ENCODE measurements around the gene STAB2. TPM values are rescaled to one million over a fixed set of nuclear protein-coding genes. Genes with fewer than 3 reads are reported as not detected.

Gene STAB2, protein sequence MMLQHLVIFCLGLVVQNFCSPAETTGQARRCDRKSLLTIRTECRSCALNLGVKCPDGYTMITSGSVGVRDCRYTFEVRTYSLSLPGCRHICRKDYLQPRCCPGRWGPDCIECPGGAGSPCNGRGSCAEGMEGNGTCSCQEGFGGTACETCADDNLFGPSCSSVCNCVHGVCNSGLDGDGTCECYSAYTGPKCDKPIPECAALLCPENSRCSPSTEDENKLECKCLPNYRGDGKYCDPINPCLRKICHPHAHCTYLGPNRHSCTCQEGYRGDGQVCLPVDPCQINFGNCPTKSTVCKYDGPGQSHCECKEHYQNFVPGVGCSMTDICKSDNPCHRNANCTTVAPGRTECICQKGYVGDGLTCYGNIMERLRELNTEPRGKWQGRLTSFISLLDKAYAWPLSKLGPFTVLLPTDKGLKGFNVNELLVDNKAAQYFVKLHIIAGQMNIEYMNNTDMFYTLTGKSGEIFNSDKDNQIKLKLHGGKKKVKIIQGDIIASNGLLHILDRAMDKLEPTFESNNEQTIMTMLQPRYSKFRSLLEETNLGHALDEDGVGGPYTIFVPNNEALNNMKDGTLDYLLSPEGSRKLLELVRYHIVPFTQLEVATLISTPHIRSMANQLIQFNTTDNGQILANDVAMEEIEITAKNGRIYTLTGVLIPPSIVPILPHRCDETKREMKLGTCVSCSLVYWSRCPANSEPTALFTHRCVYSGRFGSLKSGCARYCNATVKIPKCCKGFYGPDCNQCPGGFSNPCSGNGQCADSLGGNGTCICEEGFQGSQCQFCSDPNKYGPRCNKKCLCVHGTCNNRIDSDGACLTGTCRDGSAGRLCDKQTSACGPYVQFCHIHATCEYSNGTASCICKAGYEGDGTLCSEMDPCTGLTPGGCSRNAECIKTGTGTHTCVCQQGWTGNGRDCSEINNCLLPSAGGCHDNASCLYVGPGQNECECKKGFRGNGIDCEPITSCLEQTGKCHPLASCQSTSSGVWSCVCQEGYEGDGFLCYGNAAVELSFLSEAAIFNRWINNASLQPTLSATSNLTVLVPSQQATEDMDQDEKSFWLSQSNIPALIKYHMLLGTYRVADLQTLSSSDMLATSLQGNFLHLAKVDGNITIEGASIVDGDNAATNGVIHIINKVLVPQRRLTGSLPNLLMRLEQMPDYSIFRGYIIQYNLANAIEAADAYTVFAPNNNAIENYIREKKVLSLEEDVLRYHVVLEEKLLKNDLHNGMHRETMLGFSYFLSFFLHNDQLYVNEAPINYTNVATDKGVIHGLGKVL (N-terminal part only)
- 1.9 TPM for polyA plus RNA-seq (ENCODE audit: insufficient read length)
- long read RNA-seq, donor 1 = 0 reads
- long read RNA-seq, donor 2 = 0 reads
- long read RNA-seq, donor 3 = 0 reads
- long read RNA-seq, donor 4 = 0 reads
- long read RNA-seq, donor 5 = 0 reads
- long read RNA-seq, donor 6 = 0 reads
- long read RNA-seq, donor 7 = 0 reads
- long read RNA-seq, donor 8 = 0 reads

DNA sequence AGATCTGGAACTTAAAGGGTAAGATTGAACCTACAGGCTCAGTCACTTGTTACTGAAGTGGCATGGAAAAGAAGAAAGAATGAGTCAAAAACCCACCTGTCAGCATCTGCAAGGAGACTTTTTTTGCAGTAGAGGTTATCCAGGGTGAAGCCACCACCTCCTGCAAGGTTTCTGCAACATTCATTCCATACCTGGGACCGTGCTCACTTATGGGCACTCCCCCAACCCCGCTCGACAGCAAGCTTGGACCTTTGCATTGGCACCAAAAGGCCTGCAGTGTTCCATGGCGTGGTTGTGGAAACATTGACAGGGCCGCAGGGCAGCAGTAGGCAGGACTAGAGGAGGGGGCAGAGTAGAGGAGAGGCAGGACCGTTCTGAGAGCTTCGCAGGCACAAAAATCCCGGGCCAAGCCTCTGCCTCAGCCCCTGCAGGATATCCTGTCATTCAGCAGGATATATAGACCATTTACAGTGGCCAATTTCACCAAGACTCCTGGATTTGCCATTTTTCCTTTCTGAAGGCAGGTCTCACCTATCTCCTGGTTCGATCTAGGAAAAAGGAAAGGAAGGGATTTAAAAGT is at the start of gene STAB2:
TSS of gene STAB2 (plus strand) at position 483 of the 580 bp plus-strand sequence. CDS start 204 bp downstream, outside the sequence.
- no peak for DNase-seq

DNA sequence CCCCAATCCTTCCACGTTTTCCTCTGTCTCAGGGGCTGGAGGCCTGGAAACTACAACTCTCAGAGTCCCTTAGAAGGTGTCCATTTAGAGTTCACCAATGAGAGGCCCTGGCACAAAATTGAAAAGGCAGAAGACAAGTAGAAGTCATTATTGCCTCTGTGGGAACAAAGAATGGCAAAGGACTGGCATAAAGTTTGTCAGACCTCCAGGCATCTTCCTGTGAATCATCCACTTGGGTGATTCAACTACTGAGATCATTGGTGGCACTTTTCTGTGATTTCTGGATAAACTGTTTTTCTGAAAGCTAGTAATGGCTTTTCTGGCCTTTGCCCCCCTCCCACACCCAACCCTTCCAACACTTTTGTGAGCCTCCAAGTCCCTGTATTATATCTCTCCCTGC is 48.7 kb upstream of the STAB2 start:
- DNase-seq = no peak

DNA sequence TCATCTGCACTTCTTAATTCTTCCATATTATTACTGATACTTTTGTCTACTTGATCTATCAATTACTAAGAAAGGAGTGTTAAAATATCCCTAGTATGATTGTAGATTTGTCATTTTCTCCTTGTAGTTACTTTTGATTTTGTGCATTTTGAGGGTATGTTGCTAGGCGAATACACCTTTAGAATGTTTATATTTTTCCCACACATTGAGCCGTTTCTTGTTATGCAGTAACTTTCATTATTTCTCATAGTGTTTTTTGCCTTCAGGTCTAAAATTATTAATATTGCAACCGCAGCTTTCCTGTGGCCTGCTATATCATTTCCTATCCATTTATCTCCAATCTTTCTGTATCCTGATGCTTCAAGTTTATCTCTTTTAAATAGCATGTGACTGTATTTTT is 46.8 kb upstream of the STAB2 start:
- DNase-seq = no peak

DNA sequence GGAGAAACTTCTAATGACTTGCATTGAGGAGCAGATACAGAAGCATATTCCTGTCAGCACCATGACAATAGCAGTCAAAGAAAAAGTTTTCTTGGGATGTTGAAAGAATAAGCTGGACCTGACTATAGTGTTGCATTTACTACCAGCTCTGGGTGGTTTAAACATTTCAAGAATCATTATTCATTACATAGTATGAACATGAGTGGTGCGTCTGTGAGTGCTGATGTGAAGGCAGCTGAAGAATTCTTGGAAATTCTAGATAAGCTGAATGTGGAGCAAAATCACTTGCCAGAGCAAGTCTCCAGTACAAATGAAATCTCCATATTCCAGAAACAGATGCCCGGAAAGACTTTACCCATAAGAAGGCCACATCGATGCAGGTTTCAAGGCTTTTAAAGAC is 45.0 kb upstream of the STAB2 start:
- DNase-seq = no peak

DNA sequence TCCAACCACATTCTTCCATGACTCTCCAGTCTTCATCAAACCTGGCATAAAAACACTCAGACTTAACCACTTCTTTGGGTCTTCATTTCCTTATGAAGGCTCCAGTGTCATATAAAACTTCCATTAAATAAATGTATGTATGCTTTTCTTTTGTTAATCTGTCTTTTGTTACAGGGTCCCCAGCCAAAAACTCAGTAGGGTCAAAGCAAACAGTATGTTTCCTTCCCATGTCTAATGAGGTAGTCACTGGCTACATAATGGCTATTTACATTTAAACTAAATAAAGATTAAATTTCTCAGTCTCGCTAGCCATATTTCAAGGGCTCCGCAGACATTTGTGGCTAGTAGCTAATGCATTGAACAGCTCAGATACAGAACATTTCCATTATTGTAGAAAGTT is 40.1 kb upstream of the STAB2 start:
- DNase-seq = no peak

DNA sequence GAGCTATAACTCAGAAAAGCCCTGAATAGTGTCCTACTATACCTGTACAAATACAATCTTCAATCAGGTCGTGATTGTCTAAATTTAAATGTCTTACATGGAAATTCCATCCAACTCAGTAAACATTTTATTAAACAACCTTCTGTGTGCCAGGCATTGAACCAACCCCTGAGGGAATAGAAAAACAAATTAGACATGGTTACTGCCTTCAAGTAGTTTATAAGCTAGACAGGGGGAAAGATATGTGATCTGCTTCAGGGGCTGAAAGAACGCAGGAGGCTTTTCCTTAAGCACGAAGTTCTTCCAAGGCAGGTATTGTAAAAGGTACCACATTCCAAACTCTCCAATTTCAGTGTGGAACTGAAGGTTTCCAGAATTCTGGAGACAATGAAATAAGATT is 39.7 kb upstream of the STAB2 start:
- DNase-seq = no peak

DNA sequence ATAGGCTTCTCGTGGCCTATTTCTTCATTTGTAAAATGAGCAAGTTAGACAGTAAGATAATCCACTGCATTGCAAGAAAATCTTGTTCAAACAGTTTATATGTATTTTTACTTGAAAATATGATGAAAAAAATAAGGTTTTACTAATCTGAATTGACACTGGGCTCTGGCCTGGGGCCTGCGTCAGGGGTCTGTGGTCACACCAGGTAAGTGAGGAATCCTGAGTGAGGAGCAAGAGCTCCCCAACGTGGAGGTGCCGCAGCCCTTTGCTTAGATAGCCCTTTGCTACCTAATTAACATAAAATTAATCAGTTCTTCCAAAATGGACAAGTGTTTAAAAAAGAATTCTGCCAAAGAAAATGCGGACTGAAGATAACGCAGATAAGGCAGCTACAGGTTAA is 39.1 kb upstream of the STAB2 start:
- DNase-seq = no peak

DNA sequence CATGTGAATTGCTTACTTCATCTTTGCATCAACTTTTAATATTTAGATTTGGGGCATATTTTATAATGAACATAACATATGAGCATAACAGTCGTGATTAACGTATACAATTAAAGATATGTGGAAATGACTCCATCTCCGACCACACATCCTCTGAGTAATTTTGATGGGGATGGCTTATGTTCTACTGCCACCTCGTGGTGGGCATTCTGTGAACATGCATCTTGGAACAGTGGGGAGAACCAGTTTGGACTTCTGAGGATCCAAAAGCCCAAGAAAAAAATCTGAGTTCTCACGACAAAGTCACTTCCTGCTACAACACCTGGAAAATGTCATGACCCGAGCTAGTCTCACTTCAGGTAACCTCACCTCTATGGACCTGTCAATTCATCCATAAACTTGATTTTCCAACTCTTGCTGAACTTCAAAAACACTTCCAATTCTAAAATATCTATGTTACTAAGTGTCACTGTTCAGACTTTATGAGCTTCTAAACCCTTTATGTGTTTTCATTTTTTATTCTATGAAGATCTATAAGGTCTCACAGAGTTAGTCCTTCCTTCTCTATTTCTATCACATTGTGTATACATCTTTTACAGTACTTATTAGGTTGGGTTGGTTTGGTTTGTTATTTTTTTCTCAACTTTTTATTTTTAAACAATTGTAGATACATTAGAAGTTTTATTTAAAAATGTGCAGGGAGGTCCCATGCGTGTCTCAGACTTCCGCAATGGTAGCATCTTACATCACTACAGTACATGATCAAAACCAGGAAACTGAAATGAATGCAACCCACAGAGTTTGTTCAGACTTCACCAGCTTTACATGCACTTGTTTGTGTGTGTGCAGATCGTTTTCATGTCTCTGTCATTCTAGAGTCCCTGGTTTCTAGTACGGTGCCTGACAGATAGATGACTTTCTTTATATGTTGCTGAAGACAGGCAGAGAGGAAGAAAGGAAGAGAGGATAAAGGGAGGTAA is 38.2 kb upstream of the STAB2 start:
- DNase-seq = peak; percentile 68

DNA sequence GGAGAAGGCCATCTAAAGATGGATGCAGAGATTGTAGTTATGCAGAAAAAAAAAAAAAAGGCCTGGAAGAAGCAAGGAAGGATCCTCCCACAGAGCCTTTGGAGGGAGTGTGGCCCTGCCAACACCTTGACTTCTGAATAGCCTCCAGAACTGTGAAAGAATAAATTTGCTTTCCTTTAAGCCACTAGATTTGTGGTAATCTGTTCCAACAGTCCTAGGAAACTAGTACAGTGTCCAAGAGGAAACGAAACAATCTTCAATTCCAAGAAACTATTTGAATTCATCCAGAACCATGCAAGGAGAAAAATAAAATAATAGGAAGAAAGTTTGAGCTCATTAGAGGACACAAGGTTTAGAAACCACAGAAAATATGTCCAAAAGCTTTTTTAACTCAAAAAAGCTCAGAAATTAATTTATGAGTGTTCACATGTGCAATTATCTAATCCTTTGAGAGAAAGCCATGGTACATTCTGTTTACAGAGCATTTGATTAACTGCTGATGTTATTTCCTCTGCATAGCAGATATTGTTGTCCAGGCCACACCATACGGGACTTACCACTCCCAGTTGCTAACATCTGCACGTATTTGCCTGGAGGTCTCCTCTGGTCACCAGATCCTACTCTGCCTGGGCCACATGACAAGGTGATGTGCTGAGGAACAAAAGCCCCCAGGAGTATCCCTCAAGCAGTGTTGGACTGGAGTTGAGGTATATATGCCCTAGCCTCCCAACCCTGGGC is 30.0 kb upstream of the STAB2 start:
- no peak for DNase-seq

DNA sequence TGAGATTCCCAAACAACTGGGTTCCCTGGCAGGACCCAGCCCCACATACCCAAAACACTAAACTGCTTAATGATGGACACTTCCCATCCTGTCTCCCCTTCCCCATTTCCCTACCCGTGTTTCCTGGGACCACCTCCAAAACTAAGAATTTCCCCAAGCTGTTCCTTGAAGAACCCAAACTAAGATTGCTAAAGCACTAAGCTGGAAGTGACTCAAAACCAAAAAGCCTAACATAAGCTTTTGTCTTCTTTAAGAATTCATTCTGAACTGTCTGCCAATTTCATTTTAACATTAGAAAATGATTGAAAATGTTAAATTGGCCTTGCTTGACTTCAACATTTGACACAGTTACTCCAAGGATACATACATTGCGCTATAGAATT is 29.5 kb upstream of the STAB2 start:
- DNase-seq = no peak

DNA sequence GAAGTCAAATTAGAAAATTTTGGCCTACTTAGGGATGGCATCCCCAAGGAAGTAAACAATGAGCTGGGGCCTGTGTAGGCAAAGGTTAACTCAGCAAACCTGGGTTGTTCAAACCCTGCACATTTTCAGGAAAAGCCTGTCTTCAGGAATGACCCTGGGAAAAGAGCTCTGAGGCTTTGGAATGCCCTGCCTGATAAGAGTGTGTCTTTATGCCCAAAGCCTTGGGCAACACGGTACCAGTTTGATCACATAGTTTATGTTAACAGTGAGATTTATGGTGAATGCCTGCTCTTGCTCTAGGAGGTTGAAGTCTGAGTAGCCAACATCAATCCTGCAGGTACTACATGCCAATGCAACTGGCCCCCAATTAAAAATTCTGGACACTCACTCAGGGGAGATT is 28.2 kb upstream of the STAB2 start:
- DNase-seq = no peak

DNA sequence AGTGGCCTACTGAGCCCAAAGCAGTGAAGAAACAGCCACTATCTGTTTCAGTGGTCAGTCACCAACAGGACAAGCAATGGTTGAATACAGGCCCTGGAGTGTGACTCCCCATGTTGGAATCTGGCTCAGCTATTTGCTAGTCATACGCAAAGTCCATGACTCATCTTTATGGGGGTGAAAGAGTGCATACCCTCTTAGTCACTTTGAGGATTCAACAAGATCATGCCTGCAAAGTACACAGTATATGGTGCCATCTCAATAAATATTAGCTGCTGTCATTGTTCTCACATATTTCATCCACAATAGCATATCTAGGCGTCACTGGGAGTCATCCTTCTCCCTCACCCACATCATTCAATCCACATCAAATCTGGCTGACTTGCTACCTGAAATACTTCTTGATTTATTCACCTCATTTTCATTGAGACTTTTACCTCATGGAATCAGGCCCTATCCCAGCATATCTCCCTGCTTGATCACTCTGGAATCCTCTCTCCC is 26.4 kb upstream of the STAB2 start:
- no peak for DNase-seq

DNA sequence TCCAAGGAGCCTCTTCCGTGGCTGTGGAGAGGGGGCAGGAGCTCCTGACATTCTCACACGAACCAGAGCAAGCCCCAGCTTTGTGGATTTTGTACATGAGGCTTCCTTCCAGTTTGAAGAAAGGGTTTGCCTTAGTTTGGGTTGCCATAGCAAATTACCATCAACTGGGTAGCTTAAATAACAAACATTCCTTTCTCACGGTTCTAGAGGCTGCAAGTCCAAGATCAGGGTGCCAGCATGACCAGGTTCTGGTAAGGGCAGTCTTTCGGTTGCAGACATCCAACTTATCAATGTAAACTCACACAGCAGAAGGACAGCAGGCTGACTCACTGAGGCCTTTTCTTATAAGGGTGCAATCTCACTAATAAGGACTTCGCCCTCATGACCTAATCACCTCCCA is 25.9 kb upstream of the STAB2 start:
- DNase-seq = no peak

DNA sequence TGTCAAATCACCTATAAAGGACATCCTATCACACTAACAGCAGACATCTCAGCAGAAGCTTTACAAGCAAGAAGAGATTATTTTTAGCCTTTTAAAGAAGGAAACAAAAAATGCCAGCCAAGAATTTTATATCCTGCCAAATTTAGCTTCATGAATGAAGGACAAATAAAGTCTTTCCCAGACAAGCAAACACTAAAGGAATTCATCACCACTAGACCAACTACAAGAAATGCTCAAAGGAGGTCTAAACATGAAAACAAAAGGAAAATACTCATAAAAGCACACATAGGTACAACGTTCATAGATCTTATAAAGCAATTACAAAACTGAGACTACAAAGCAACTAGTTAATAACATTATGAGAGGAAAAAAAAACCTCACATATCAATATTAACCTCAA is 20.7 kb upstream of the STAB2 start:
- DNase-seq = no peak

DNA sequence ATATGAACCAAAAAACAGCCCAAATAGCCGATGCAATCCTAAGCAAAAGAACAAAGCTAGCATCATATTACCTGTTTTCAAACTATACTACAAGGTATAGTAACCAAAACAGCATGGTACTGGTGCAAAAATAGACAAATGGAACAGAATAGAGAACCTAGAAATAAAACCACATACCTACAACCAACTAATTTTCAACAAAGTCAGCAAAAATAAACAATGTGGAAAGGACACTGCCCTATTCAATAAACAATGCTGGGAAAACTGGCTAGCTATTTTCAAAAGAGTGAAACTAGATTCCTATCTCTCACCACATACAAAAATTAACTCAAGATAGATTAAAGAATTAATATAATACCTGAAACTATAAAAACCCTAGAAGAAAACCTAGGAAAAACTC is 17.8 kb upstream of the STAB2 start:
- no peak for DNase-seq

DNA sequence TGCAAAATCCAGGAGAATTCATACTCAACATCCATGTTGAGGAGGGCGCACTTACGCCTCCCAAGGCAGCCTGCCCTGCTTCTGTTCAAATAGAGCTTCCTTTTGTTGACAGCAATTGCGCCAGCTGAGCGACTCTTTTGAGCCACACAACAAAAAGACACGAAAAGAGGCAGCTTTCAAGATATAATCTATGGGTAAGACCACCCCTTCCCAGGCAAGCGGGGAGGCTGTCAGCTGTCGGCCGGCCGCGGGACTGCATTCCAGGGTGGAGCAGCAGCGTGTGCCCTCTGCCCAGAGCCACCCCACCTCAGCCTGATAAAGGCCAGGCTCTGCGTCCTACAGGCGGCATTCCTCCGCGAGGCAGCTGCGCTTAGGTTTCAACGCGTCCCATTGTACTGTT is 15.8 kb upstream of the STAB2 start:
- no peak for DNase-seq

DNA sequence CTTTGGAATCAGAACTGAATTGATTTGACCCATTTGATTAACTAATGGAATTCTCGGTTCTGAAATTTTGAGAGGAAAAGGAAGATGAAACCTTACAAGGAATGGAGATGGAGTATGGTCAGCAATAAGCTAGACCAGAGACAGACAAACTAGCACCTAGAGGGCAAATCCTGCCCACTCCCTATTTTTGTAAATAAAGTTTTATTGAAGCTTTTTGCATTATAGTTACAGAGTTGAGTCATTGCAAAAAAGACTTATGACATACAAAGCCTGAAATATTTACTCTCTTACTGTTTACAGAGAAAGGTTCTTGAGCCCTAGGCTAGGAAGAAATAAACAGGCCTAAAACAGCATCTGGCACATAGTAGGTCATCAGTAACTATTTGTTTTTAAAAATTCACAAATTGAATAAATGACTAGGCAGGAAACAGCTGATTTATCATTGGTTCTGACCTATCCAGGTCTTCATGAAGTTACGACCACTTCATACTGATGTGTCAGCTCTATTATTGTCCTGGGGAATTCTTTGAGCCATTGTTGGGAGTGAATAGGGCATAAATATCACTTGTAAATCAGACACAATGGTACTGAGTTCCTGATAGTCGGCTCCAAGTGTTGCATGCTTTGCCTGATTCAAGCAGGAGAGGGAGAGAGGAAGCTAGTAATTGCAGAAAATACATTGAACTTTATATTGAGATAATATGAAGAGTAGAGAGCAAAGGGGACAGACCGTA is 14.6 kb upstream of the STAB2 start:
- no peak for DNase-seq

DNA sequence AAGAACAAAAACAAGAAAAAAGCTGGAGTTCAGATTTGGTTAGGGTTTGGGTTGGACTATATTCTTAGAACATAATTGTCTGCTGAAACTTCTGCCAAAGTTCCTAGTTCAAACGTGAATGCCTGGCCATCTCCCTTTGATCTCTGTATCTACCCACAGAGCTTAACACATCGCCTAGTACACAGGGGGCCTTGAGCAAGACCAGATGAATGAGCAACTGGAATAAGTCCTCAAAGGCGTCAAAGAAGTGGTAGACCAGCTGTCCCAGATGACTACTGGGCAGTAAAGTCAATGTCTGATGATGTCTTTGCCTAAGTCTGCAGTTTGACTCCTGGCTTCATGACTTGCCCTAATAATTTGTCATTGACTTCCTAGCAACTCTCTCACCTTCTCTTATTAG is 13.9 kb upstream of the STAB2 start:
- DNase-seq = no peak

DNA sequence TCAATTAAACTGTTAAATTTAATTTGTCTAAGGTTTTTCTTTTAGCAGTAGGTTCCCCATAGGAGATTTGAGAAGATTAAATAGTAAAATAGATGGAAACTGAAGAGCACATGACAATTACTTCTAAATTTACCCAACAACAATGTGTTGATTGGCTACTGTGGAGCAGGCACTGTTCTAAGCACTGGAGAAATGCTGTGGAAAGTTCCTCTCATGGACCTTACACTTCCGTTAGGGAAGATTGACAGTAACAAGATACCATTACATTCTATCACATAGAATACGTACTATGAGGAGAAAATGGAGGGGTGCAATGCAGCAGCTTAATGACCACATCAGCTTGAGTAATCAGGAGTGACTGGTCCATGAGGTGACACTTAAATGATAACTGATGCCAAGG is 8.1 kb upstream of the STAB2 start:
- no peak for DNase-seq
